WI38 (cell line): ENCODE results near the gene AKR7A2.
"Not testable (repeated sequence)": the region's sequence is repeated elsewhere in the genome, so short reads cannot be mapped to it uniquely, and the experiment has no call there.

Experiments
- H3K4me3 ChIP-seq: 2 replicates; pipeline ENCODE4 v1.5.1; 2011; ENCODE audit warnings: low read depth, mild to moderate bottlenecking, control low read depth, low read length
- TF ChIP-seq, protein P1 (sequence below): IDR thresholded peaks from 2 replicates; pipeline ENCODE4 v1.5.1; 2012; ENCODE audit warnings: low read depth, mild to moderate bottlenecking, control low read depth, low read length

The AKR7A2 gene

DNA sequence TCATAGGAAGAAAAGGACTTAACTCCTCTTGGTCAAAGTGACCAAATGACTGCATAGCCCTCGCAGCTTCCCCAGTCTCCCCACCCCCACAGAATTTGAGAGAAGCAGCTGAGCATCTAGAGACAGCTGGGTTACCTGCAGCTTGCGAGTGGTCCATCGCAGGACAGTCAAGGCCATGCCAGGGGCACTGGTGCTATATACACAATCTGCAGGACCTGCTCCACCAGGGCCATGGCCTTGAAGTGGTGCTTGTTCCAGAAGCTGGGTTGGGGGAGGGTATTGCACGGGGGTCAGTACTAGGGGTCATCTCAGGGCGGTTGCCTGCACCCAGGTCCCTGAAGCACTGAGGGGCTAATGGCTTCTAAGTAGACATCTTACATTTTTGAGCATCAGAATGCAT is 49.9 kb downstream of the AKR7A2 start:
- TF ChIP-seq, protein P1, sequence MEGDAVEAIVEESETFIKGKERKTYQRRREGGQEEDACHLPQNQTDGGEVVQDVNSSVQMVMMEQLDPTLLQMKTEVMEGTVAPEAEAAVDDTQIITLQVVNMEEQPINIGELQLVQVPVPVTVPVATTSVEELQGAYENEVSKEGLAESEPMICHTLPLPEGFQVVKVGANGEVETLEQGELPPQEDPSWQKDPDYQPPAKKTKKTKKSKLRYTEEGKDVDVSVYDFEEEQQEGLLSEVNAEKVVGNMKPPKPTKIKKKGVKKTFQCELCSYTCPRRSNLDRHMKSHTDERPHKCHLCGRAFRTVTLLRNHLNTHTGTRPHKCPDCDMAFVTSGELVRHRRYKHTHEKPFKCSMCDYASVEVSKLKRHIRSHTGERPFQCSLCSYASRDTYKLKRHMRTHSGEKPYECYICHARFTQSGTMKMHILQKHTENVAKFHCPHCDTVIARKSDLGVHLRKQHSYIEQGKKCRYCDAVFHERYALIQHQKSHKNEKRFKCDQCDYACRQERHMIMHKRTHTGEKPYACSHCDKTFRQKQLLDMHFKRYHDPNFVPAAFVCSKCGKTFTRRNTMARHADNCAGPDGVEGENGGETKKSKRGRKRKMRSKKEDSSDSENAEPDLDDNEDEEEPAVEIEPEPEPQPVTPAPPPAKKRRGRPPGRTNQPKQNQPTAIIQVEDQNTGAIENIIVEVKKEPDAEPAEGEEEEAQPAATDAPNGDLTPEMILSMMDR, result no peak
- H3K4me3 ChIP-seq, result no peak overlapping the region

DNA sequence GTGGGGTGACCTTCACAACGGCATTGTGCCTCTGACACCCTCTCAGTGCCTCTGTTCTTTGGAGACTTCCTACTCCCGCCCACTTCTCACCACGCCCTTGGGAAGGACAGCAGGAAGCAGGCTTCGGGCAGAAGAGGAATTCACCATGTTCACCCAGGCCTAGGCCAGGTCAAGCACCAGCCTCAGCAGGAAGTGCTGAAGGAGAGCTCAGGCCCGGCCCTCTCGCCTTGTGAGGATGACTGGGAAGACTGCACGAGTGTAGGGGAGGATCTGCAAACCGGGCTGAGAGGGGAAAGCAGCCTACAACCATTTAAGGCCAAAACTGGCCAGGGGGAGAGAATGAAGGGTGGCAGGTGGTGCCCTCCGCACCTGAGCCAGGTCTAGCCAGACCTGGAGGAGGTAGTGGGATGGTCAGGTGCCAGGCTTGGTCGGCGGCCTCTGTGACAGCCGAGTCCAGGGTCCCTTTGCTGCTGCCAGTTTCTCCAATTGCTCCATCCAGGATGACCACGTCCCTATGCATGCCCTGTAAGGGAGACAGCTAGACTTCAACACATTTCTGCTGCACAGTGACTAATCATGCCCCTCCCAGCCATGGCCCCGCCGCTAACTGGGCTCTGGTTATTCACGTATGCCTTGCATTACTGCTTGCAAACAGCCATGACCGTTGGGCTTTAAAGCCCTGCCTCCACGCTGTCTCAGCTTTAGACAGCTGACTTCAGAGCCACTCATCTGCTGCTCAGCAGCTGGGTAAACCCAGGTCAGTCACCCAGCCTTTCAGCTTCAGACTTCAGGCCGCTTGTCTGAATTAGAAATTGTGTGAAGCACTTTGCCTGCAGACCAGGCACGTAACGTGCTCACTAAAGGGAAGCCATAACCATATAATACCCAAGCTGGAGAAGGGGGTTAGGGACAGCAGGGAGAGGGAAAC is 51.5 kb downstream of the AKR7A2 start:
- TF ChIP-seq, protein P1, result no peak
- no peak overlapping the region for H3K4me3 ChIP-seq

DNA sequence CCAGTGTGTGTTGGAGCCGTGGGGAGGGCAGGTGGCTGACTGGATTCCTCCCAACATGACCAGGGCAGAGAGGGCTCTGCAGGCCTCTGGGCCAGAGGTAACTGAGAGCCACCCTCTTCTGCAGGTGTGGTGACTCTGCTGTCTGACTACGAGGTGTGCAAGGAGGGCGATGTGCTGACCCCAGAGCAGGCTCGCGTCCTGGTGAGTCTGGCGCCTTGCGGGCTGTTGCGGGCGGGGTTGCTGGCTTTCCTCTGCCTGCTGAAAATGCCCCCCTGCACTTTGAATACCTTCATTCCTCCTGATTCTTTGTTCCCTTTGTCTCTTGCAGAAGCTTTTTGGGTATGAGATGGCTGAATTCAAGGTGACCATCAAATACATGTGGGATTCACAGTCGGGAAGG is 53.6 kb downstream of the AKR7A2 start:
- H3K4me3 ChIP-seq, result no peak overlapping the region

DNA sequence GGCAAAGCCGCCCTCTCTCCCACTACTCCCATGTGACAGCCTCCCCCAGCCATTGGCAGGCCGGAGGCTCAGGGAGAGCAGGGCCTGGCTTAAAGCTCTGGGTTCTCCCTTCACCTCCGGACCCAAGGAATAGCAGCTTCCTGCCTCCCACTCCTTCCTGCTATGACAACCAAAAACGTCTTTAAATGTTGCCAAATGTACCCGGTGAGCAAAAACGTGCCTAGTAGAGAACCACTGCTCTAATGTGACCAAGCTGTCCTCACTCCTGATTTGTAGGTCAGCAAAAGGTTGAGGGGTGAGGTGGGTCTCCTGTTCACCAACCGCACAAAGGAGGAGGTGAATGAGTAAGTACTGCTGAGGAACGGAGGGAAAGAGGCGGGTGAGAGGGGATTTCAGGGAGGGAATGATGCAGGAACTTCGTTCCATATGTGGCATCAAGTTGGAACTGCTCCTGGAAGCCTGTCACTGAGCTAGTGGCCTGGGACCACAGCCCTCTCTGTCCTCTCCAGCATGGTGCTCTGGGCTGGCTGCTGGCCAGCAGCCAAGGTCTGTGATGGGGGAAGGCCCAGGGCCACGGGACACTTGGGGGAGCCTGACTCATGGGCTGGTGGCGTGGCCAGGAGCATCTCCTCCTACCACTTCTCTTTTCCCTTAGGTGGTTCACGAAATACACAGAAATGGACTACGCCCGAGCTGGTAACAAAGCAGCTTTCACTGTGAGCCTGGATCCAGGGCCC is 54.6 kb downstream of the AKR7A2 start:
- TF ChIP-seq, protein P1, result no peak
- H3K4me3 ChIP-seq, result no peak overlapping the region

More for the DNA sequence above, 53.6 kb downstream of the AKR7A2 start:
- TF ChIP-seq, protein P1, result no peak

DNA sequence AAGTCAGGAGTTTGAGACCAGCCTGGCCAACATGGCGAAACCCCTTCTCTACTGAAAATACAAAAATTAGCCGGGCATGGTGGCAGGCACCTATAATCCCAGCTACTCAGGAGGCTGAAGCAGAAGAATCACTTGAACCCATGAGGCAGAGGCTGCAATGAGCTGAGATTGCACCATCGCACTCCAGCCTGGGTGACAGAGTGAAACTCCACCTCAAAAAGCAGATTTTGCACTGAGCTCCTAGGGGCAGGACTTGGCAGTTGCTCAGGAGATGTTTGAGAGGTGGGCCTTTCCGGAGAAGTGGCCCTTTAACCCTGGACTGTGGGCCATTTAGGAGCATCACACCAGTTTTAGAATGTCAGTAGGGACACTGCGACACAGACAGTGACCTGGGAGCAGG is 55.6 kb downstream of the AKR7A2 start:
- H3K4me3 ChIP-seq, result not testable (repeated sequence)

DNA sequence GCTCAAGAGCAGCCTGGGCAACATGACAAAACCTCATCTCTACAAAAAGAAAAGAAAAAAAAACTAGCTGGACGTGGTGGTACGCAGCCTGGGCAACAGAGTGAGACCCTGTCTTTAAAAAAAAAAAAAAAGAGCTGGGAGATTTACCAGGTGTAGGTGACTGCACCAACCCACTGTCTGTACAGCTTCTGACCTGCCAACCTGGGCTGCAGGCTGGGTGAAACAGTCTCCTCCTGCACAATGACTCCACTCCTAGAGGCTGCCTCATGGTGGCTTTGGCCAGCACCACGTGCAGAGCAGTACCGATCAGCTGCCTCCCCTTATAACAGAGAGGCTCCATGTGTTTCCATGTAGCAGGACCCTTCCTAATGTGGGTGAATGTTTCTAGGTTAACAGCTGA is 56.7 kb downstream of the AKR7A2 start:
- H3K4me3 ChIP-seq, result no peak overlapping the region
- TF ChIP-seq, protein P1, result no peak

DNA sequence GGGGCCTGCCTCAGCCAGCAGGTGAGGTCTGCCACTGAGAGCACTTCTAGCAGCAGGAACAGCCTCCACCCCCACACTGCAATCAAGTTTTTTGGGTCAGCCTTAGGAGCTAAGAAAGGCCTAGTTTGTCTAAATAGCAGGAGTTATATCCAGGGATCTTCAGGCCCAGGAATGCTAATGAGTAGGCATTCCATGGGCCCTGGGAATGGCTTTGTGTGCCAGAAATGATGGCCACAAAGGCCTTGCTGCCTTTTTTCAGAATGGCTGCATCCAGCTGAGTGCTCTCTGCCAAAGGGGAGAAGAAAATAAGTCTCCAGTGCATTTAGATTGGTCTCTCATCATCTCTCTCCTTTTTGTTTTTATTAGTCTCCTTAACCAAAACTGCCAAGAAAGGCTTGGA is 57.5 kb downstream of the AKR7A2 start:
- TF ChIP-seq, protein P1, result no peak
- H3K4me3 ChIP-seq, result no peak overlapping the region
